ENCODE data around the gene TMPRSS13.
"Not testable (repeated sequence)": the region's sequence is repeated elsewhere in the genome, so short reads cannot be mapped to it uniquely, and the experiment has no call there.

TMPRSS13 gene

DNA sequence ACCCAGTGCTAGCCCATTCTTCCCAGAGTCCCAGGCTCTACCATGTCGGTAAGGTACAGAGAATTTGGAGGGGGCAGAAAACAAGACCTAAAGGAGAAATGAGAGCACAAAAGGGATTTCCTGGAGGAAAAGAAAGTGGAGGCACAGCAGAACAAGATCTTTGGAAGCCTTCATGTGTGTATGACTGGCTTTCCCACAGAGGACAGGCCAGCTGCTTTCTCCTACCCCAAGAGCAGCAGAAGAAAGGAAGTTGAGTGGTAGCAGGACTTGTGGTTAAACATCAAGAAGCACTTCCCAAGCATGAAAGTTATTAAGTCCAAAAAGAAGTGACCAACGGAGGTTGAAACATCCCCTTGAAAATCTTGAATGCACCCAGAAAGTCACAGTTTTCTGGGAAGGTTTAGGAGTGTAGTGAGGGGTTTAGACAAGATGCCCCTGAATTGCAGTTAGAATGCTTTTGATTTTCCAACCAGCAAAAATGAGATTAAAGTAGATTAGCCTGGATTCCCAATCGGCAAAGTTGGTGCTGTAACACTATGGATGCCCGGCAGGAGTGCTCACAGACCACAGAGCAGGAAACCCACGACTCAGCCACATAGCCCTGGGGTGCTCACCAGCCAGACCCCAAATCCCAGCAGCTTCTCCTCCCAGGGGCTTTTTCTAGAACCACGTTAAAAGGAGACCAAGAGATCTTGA, 608 bp downstream of the TMPRSS13 start:
- DNase-seq: no peak

DNA sequence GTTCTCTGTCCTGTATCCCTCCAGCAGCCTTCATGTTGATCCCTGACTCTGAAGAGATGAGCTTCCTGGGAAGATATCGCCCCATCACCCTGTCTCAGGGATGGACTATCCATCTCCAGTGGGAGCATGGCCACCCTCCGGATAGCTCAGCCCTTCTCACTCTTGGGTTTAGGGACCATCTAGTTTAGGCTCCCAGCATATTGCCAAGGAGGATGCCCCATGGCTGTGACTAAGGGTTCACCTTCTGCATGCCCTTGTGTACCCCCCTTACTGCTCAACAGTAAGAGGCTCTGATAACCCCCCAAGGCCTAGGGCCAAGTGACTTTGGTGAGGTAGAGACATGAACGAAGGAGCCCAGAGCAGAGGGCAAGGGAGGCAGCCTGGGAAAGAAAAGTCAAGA, 1.3 kb downstream of the TMPRSS13 start:
- no peak for DNase-seq

DNA sequence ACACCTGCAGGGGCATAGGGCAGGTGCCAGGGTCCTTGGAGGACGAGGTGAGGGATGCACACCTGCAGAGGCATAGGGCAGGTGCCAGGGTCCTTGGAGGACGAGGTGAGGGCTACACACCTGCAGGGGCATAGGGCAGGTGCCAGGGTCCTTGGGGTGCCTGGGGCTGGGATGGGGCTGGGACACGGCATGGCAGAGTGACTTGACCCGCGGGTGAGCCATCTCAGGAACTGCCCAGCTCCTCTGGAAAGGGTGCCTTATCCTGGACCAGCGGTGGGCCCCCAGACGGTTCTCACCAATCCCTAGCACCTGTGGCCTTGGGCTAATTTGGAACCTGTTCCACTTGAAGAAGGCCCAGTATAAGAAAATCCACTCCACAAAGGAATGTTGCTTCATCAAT, 3.0 kb downstream of the TMPRSS13 start:
- not testable (repeated sequence) for DNase-seq

DNA sequence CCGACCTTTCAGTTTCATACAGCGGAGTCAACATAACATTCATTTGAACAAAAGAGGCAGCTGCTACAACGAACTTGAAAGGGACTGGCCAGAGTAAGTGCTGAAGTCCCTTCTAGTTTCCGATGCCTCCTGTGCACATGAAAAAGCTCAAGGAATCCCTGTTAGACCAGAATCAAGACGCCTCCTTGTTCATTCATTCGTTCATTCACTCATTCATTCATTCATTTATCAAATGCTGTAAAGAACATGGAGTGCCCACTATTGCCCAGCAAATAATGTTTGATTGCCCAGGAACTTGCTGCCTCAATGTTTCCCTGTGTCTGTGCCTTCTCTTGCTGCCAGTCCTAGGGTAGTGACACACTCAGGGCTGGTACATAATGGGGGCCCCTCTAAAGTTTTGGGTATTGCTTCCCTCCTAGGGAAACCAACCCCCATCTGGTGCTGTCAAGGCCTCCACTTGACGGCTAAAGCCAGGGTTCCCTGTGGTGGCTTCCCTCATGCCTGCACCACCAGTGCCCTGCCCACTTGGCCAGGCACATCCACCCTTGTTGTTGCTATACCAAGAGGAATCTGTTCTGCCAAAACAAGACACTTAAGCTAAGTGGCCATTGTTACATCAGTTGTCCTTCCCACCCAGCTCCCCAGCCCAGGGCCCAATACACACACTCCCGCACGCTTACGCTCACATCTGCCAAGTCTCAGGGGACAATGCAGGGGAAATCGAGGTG, 3.8 kb downstream of the TMPRSS13 start:
- no peak for DNase-seq

DNA sequence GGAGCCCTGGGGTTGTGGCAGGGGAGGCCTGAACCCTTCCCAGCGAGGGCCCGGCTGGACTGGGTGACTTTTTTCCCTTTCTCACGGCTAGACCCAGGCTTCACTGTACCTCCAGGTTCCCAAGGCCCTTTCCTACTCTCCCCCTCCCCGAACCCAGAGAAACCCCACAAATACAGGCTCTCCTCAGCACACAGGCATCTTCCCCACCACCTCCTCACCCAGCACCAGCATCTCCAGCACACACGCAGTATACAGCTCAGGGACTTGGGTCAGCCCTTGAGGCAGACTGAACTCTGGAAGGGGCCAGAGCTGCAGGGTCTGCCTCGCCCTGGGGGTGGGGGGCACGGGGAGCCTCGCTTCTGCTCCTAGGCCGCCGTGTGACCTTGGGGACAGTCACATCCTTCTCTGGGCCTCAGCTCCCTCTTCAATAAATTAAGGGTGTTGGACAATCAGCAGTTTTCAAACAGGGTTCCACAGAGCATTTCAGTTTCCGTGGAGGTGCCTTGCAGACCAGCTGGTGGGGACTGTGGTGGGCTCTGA, 4.5 kb downstream of the TMPRSS13 start:
- no peak for DNase-seq

DNA sequence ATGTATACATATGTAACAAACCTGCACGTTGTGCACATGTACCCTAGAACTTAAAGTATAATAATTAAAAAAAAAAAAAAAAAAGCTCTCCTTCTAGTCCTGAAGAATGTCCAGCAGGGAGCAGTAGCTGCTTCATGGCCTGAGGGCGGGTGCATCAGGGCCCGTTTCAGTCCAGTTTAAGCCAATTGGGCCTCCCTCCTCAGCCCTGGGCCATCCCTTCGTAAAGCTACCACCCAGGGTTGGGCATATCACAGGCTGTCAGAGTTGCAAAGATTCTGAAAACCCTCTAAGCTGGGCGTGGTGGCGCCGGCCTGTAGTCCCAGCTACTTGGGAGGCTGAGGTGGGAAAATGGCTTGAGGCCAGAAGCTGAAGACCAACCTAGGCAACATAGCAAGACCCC, 5.4 kb downstream of the TMPRSS13 start:
- DNase-seq: no peak

DNA sequence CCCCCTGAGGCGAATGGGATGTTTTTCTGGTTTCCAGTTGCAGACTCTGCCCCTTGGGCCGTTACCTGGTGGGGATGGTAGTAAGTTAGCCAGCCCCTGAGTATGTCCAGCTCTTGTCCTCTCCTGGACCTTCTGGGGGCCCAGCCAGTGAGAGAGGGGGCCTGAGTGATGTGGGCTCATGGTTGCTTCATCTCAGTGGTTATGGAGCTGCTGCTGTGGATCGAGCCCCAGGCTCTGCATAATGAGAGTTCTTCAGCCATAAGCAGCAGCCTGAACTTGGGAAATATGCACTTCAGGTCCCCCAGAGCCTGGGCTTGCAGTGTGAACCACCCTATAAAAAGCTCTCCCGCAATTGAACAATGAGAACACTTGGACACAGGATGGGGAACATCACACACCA, 5.9 kb downstream of the TMPRSS13 start:
- DNase-seq: no peak

DNA sequence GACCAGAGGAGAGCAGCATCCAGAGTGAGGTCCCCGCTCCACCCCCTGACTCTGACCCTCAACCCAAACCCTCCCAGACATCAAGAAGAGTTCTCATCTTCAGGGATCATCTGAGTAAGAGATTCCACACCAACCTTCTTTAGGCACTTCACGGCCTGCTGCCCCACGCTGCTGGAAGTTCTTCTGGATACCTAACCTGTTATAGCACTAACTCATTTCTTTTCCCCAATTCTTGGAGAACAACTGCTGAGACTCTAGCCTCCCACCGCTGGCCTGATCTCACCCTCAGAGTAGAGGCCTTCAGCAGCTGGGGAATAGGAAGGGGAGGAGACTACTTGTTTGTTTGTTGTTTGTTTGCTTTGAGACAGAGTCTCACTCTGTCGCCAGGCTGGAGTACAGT, 7.3 kb downstream of the TMPRSS13 start:
- no peak for DNase-seq

DNA sequence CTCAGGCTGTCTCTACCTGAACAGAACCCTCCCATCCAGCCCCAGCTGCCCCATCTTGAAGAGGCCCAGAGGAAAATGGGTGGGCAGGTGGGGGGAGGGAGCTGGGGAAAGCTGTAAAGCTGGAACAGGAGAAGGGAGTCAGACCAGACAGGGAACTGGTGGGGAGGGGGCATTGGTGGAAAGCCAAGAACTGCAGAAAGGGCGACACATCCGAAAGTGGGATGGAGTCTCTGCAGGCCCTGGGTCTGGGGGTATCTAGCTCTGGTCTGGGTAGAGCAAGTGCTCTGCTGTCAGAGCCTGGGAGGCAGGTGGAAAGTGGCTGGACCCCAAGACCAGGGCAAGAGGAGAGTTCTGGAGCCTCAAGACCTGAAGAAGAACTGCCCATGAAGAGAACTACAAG, 7.7 kb downstream of the TMPRSS13 start:
- no peak for DNase-seq

DNA sequence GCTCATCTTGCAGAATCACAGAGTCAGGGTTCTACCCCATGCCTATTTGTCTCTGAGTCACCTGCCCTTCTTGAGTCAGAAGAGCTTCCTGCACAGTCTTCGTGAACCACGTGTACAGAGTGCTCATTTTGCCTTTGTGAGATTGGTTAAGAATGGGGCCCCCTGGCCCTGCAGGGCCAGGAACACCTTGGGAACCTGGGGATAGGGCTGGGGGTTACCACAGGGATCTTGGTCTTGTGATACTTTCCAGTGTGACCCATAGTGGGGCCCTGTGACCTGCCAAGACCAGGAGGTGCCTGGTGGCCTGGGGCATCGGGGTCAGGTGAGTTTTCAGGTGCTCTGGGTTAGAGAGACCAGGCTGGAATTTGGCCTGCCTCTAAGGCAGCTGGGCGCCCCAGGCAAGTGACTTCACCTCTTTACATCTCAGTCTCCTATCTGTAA, 9.4 kb downstream of the TMPRSS13 start:
- no peak for DNase-seq

DNA sequence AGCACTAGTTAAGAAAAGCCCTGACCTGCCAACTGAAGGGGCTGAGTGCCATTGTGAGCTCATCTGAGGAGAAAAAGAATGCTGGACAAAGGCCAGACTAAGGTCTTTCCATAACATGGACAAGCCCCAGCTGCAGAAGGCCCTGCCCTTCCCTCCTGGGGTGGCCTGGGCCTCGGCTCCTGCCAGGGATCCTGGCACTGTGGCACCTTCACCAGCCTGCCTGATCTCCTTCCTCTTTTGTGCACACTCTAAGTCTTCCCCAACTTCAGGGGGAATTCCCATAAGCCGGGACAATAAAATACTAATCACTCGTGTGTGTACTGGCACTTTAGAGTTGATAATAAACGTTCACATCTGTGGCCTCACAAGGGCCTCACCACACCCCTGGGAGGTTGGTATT, 9.9 kb downstream of the TMPRSS13 start:
- no peak for DNase-seq

DNA sequence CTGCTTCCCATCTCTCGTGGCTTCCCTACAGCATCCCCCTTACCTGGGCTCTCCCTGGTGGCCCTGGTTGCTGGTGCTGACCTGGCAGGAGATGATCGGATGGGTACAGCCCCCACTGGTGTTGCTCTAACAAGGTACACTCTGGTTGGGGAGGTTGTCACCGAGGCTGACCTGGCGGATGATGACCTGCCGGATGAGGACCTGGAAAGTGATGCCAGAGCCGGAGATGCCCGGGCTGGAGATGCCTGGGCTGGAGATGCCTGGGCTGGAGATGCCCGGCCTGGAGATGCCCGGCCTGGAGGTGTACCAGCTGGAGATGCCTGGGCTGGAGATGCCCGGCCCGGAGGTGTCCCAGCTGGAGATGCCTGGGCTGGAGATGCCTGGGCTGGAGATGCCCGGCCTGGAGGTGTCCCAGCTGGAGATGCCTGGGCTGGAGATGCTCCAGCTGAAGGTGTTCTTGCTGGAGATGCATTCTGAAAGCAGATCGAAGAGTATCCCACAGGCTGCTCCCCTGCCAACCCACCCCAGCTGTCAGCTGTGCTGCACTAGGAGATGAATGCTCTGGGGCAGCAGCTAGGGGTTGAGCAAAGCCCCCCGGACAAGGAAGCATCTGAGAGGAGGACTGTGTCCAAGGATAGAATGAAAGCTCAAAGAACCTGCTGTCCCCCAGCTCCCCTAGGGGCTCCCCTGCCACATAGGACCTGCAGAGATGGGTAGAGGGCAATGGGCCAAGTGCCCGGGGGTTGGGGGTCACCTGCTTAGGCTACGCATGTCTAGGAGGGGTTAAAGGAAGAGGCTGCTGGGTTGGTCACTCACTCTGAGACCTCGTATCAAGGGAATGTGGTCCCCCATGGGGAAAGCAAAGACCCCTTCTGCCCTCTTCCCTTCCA, 10.6 kb downstream of the TMPRSS13 start:
- no peak for DNase-seq

DNA sequence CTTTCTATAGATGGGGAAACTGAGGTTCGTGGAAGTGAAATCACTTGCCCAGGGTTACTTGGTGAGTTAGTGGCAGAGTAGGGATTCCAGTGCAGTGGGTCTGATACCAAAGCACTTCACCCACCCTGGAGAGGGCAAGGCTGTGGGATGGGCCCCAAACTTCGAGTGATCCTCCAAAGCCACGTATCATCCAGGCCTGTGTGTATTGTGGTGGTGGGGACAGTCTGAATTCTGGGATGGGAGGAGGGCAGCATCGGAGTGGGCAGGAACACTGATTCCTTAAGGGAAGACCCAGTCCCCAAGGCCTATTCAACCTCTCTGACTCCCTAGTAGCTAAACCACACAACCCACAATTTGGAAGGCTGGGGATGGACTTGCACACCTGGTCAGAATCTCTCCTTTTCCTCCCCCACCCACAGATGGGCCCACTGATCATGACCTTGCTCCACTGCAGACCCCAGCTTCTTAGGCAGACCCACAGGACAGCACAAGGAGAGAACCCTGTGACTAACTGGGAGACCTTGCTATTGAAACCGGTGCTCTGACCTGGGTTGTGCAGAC, 11.5 kb downstream of the TMPRSS13 start:
- DNase-seq: no peak

DNA sequence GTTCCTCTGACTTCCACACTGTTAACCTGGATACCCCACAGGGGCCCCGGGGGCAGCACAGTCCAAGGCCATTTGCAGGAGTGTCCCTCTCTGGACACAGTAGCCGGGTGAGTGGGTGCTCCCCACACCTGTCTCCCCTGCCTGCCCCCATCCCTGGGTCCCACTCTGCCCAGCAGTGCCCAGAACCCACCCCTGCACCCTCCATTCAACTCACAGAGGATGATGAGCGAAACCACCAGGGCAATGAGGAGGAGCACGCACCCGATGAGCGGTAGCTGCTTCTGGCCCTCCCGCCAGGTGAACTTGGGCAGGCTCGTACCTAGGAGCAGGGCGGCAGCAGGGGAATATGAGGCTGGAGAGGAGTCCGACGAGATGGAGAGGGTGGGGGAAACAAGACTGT, 12.2 kb downstream of the TMPRSS13 start:
- no peak for DNase-seq

DNA sequence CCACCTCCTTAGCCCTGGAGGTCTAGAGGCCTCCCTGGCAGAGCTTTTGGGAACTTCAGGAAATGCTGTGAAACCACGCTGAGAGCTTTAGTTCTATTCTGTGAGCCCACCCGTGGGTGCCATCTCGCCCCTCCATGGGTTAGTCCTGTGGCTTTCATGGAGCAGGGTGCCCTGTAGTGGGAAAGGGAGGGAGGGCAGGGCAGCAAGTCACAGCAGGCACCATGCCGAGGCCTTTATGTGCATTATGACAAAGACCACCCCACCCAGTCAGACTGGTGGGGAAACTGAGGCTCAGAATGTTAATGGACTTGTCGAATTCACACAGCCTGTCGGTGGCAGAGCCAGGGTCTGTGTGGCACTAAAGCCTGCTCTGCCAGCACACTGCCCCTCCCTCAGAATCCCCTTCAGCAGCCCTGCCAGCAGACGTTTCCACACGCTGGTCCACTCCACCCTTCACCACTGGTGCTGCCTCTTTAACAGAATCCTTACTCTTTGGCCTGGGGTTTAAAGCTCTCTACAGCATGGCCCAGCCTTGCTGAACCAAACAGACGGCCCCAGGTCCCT, 13.4 kb downstream of the TMPRSS13 start:
- DNase-seq: no peak

DNA sequence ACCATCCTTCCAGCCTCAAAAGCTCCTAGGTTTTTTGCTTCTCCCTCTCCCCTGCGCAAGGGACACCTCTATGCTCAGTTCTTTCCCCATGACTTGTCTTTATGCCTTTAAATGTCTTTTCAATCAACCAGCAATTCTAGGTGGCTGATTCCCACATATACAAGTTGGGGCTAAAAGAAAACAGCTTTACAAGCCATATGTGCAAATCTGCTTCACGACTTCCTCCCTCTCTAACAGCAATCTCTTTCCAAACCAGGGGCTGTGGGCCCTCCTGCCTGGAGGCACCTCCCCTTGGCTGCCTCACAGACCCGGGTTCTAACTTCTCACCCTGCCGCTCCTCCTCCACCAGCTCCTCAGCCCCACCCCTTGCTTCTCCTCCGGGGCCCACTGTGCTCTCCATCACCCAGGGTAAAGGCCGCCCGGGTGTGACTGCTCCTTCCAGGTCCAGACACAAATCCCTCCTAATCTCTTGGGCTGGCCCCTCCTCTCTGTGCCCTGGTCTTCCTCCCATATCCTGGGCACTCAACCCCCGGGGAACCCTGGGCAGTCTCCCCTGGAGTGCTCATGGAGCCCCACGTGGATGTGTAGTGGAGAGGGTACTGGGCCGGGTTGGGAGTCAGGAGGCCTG, 14.1 kb downstream of the TMPRSS13 start:
- no peak for DNase-seq

DNA sequence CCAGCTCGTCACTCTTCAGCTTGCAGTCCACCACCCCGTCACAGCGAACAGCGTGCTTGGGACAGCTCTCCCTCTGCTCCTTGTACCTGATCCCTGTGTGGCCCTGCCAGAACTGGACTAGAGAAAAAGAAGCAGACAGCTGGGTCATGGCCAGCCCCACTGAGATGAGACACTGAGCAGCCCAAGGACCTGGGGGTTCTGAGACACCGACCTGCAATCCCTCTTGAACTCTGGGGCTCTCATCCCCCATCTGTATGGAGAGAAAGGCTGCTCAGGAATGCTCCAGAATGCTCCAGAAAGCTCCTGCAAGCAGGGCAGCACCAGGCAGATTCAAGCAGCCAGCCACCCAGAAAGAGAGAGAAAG, 14.8 kb downstream of the TMPRSS13 start:
- DNase-seq: no peak

DNA sequence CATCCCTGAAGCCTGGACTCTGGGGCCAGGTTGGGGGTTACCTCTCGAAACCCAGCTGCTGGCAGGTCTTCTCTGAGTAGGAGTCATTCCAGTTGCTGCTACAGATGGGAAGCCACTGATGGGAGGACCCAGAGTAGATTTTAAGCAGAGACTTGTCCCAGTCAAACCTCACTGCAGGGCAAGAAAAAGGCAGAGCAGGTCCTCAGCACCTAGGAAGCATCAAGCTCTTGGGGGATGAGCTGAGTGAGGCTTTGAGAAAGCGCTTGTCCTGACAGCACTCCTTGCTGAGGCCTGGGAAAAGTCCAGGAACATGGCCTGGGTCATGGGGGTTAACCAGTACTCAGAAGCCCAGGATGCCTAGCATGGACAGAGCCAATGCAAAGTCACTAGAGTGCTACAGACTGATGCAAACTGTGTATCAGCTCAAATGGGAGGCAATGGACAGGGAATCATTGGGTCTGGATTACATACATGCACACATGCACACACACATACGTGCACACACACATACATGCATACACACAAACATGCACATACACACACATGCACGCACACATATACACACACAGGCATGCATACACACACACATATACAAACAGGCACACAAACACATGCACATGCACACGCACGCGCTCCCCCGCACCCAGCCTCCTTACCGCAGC, 15.3 kb downstream of the TMPRSS13 start:
- no peak for DNase-seq

DNA sequence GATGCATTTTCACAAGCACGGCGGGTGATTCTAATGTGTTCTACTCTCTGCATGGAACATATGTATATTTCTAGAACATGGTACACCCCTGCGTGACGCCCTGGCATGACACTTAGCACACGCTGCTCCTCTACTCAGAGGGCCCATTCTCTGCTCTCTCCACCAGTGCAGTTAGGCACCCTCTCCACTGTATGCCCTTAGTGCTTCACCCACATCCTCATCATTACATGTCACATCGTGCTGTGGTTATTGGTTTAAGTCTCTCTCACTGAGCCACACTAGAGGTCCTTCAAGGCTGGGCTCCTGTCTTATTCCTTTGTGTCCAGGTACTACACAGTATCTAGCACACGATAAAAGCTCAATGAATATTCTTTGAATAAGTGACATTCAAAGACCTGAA, 16.7 kb downstream of the TMPRSS13 start:
- DNase-seq: no peak

DNA sequence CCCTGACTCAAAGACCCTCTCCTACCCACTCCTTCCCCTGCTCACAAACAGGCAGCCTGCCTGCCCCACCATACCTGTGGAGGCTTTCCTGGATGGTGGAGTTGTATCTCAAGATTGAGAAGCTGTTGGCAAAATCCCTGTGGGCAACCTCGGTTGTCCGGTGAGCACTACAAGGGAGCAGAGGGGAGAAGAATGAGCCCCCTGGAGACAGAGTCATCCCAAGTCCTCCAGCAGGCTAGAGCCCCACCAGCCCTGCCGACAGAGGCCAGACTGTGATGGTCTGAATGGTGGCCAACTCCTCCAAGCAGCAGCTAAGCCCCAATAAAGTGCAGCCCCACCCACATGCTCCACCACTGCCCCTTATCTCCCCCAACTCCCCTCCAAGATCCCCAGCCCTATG, 17.5 kb downstream of the TMPRSS13 start:
- no peak for DNase-seq

DNA sequence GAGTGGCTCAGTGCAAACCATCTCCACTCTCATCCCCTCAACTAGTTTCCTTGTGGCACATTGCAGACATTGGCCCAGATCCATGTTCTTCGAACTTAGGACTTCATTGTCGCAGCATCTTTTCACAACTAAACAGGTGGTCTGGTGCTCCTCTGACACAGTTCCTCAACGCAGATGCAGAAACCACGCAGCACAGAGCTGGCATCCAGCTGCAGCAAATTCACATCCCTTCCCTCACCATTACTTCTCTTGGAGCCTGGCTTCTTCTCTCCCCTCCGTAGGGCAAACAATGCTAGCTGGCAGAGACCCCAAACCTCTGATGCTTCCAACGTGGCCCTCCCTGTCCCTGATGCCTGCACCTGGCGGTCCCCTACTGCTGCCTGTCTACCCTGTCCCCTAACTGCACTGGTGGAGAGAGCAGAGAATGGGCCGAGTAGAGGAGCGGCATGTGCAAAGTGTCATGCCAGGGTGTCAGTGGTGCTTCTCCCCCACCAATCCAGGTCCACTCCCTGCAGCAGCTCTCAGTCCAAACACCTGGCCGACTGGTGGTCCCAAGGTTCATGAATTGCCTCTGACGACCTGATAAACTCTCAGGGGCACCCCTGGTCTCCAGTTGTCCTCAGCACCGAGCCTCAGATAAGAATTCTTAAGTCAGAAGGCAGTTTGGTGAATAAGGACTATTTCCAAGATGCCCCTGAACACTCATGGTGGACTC, 18.1 kb downstream of the TMPRSS13 start:
- no peak for DNase-seq

Data from CD4-positive, alpha-beta T cell treated with Interleukin-12 subunit alpha and Interleukin-12 subunit beta, for 1 hour (primary cell).